Neural crest cell (in vitro differentiated cells): Measurements from ENCODE around the gene ACACB. TPM values are rescaled to one million over a fixed set of nuclear protein-coding genes. Genes with fewer than 3 reads are reported as not detected.

Experiments
- DNase-seq: peaks from one replicate; pipeline ENCODE4 v3.0.0; 2021; ENCODE audit warnings: low read depth, mixed read lengths, low spot score
- H3K27ac Mint-ChIP-seq: one replicate; pipeline ENCODE4 v1.8.0; 2021; ENCODE audit warnings: mild to moderate bottlenecking, mixed read lengths; ENCODE audit not compliant: unreplicated experiment
- H3K27me3 Mint-ChIP-seq: 2 replicates; pipeline ENCODE4 v1.8.0; 2021; ENCODE audit warnings: low read depth, mild to moderate bottlenecking, mixed read lengths
- H3K36me3 Mint-ChIP-seq: 2 replicates; pipeline ENCODE4 v1.8.0; 2021; ENCODE audit warnings: low read depth, mild to moderate bottlenecking, mixed read lengths
- H3K4me1 Mint-ChIP-seq: 2 replicates; pipeline ENCODE4 v1.8.0; 2021; ENCODE audit warnings: mixed read lengths
- H3K4me3 Mint-ChIP-seq: one replicate; pipeline ENCODE4 v1.8.0; 2021; ENCODE audit warnings: mild to moderate bottlenecking, mixed read lengths
- H3K9me3 Mint-ChIP-seq: 2 replicates; pipeline ENCODE4 v1.8.0; 2021; ENCODE audit warnings: mixed read lengths
- total RNA-seq: library from RNA; stranded (reverse); gene quantifications from 2 replicates; pipeline ENCODE4 v1.2.1, GENCODE V29; 2021
- TF ChIP-seq, protein P1 (sequence below): fragments of 200-600 bp; sonication (generic); conservative IDR thresholded peaks from 2 replicates; pipeline ENCODE4 v1.5.0; 2021; ENCODE audit warnings: antibody characterized with exemption, mild to moderate bottlenecking

Gene ACACB
- total RNA-seq, 1 donor from 2014 or later = 15.9 TPM

DNA sequence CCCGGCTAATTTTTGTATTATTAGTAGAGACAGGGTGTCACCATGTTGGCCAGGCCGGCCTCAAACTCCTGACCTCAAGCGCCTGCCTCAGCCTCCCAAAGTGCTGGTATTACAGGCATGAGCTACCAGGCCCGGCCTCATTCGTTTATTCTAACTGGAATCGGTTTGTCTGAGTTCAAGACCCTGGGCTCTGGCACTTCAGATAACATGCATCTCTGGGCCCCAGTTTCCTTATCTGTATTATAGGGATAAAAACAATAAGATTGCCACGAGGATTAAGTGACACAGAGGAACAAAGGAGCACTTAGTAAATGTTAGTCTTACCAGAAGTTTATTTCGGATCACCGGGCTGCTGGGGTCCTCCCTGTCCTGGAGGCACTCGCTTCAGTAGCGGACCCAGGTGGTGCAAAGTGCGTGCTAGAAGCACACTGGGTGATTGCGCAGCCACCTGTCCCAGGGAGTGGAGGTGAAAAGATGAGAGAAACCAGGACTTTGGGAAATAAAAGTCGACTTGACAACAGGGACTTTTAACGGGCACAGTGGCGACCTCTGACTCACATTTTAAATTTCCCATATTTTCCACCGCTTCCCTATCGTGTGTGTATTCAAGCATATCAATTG lies 37.5 kb downstream of the ACACB start:
- Mint-ChIP-seq H3K27ac (no peak overlapping the region), H3K9me3 (no peaks in the 10 kb centered on the region), H3K36me3 (no peaks in the 10 kb centered on the region), H3K4me3 (peak overlapping the region; percentile 88), H3K4me1 (peaks cover 19% of the 10 kb centered on the region), H3K27me3 (peaks cover 29% of the 10 kb centered on the region)
- no peak for DNase-seq
- TF ChIP-seq, protein P1, sequence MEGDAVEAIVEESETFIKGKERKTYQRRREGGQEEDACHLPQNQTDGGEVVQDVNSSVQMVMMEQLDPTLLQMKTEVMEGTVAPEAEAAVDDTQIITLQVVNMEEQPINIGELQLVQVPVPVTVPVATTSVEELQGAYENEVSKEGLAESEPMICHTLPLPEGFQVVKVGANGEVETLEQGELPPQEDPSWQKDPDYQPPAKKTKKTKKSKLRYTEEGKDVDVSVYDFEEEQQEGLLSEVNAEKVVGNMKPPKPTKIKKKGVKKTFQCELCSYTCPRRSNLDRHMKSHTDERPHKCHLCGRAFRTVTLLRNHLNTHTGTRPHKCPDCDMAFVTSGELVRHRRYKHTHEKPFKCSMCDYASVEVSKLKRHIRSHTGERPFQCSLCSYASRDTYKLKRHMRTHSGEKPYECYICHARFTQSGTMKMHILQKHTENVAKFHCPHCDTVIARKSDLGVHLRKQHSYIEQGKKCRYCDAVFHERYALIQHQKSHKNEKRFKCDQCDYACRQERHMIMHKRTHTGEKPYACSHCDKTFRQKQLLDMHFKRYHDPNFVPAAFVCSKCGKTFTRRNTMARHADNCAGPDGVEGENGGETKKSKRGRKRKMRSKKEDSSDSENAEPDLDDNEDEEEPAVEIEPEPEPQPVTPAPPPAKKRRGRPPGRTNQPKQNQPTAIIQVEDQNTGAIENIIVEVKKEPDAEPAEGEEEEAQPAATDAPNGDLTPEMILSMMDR = no peak

- peak overlapping the region; percentile 92 for H3K27ac Mint-ChIP-seq
- TF ChIP-seq, protein P1 = no peak
- H3K36me3 Mint-ChIP-seq = no peaks in the 10 kb centered on the region
- H3K4me3 Mint-ChIP-seq = peak overlapping the region; percentile 95
- H3K4me1 Mint-ChIP-seq = peaks cover 19% of the 10 kb centered on the region
- H3K9me3 Mint-ChIP-seq = no peaks in the 10 kb centered on the region
- peaks cover 25% of the 10 kb centered on the region for H3K27me3 Mint-ChIP-seq
- DNase-seq = peak; percentile 70
These were observed 38.4 kb downstream of the ACACB start for GRCh38 chr12:109154451-109155438.

DNA sequence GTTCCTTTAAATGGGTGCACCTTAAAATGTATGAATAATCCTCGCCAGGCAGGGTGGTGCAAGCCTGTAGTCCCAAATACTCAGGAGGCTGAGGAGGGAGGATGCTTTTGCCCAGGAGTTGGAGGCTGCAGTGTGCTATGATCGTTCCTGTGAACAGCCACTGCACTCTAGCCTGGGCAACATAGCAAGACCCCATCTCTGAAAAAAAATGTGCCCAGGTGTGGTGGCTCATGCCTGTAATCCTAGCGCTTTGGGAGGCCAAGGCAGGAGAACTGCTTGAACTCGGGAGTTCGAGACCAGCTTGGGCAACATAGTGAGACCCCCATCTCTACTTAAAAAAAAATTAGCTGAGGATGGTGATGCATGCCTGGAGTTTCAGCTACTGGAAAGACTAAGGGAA lies 39.6 kb downstream of the ACACB start:
- no peaks in the 10 kb centered on the region for H3K9me3 Mint-ChIP-seq
- H3K27me3 Mint-ChIP-seq = peaks cover 22% of the 10 kb centered on the region
- peaks cover 19% of the 10 kb centered on the region for H3K4me1 Mint-ChIP-seq
- TF ChIP-seq, protein P1 = no peak
- no peak overlapping the region for H3K27ac Mint-ChIP-seq
- H3K36me3 Mint-ChIP-seq = no peaks in the 10 kb centered on the region
- DNase-seq = no peak
- peak overlapping the region; percentile 95 for H3K4me3 Mint-ChIP-seq

DNA sequence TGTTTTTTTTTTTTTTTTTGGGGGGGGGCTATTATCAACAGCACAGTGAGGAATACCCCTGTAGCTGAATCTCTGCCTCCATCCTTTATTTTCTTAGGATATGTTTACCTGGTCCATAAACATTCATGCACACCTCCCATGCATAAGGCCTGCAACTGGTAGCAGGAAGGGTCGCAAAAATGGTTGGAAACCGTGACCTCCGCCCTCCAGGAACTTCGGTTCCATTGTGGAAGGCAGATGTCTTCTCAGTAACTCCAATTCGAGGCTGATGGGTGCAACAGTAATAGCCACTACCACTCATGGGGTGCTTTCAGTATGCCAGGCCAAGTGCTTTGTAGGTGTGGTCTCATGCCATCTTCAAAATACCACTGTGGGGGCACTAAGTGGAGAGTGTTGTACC lies 40.2 kb downstream of the ACACB start:
- Mint-ChIP-seq H3K27me3 (peaks cover 19% of the 10 kb centered on the region), H3K27ac (no peak overlapping the region), H3K36me3 (no peaks in the 10 kb centered on the region), H3K4me3 (no peak overlapping the region), H3K9me3 (no peaks in the 10 kb centered on the region), H3K4me1 (peaks cover 19% of the 10 kb centered on the region)
- TF ChIP-seq, protein P1 = no peak
- no peak for DNase-seq

- DNase-seq = no peak
- H3K9me3 Mint-ChIP-seq = no peaks in the 10 kb centered on the region
- peaks cover 14% of the 10 kb centered on the region for H3K27me3 Mint-ChIP-seq
- peak overlapping the region; percentile 5 for H3K4me3 Mint-ChIP-seq
- peaks cover 19% of the 10 kb centered on the region for H3K4me1 Mint-ChIP-seq
- H3K36me3 Mint-ChIP-seq = no peaks in the 10 kb centered on the region
- H3K27ac Mint-ChIP-seq = no peak overlapping the region
- TF ChIP-seq, protein P1 = no peak
These were observed 41.6 kb downstream of the ACACB start for GRCh38 chr12:109157986-109158385.
